ENCODE data around the gene GLIPR2. TPM values are rescaled to one million over a fixed set of nuclear protein-coding genes. Genes with fewer than 3 reads are reported as not detected.
A peak's percentile ranks its signal among the peaks of the same experiment; 100 is the strongest.

GLIPR2 gene
- total RNA-seq, 1 donor from 2014 or later = 110 TPM

GRCh38 chr9:36210722-36211121 is 74.2 kb downstream of the GLIPR2 start:
- Mint-ChIP-seq H3K27ac (ENCODE audit: unreplicated experiment) (peak overlapping the region; percentile 24), H3K4me3 (ENCODE audit: unreplicated experiment) (no peak overlapping the region), H3K27me3 (ENCODE audit: low read depth) (no peaks in the 10 kb centered on the region), H3K36me3 (ENCODE audit: low read depth) (peaks cover 35% of the 10 kb centered on the region), H3K9me3 (ENCODE audit: low read depth) (no peaks in the 10 kb centered on the region), H3K4me1 (ENCODE audit: low read depth) (peaks cover 58% of the 10 kb centered on the region)
- no peak for DNase-seq (ENCODE audit: low spot score)
- TF ChIP-seq CTCF (IDR thresholded peaks at IDR 0.05) = no peak

- no peak for TF ChIP-seq CTCF (IDR thresholded peaks at IDR 0.05)
- no peak for DNase-seq (ENCODE audit: low spot score)
- H3K27ac Mint-ChIP-seq (ENCODE audit: unreplicated experiment) = peak overlapping the region; percentile 49
- peaks cover 34% of the 10 kb centered on the region for H3K36me3 Mint-ChIP-seq (ENCODE audit: low read depth)
- H3K4me1 Mint-ChIP-seq (ENCODE audit: low read depth) = peaks cover 51% of the 10 kb centered on the region
- H3K27me3 Mint-ChIP-seq (ENCODE audit: low read depth) = no peaks in the 10 kb centered on the region
- no peaks in the 10 kb centered on the region for H3K9me3 Mint-ChIP-seq (ENCODE audit: low read depth)
- H3K4me3 Mint-ChIP-seq (ENCODE audit: unreplicated experiment) = no peak overlapping the region
Measured at GRCh38 chr9:36211510-36211909, 75.0 kb downstream of the GLIPR2 start.

GRCh38 chr9:36213387-36213786 is 76.9 kb downstream of the GLIPR2 start:
- Mint-ChIP-seq H3K36me3 (ENCODE audit: low read depth) (peaks cover 37% of the 10 kb centered on the region), H3K27ac (ENCODE audit: unreplicated experiment) (no peak overlapping the region), H3K27me3 (ENCODE audit: low read depth) (no peaks in the 10 kb centered on the region), H3K4me1 (ENCODE audit: low read depth) (peaks cover 37% of the 10 kb centered on the region), H3K9me3 (ENCODE audit: low read depth) (no peaks in the 10 kb centered on the region), H3K4me3 (ENCODE audit: unreplicated experiment) (no peak overlapping the region)
- TF ChIP-seq CTCF (IDR thresholded peaks at IDR 0.05) = no peak
- no peak for DNase-seq (ENCODE audit: low spot score)

Other genes with a start within 250 kb of the GLIPR2 start
- gene HRCT1, start 230.5 kb upstream of the GLIPR2 start, total RNA-seq = 7.2 to 16.6 TPM (median 7.8 TPM) in 3 replicates
- gene SPAAR, start 227.2 kb upstream of the GLIPR2 start, total RNA-seq = 0.70 to 1.3 TPM (median 0.77 TPM) in 3 replicates
- not detected in 3 replicates for gene OR2S2, start 178.6 kb upstream of the GLIPR2 start, total RNA-seq
- 33.5 to 66.6 TPM (median 33.5 TPM) in 3 replicates for gene RECK, start 99.8 kb upstream of the GLIPR2 start, total RNA-seq
- 2.4 to 2.7 TPM (median 2.4 TPM) in 3 replicates for gene CCIN, start 32.7 kb downstream of the GLIPR2 start, total RNA-seq
- gene CLTA, start 54.2 kb downstream of the GLIPR2 start, total RNA-seq = 200 to 243 TPM (median 240 TPM) in 3 replicates
- gene GNE, start 121.7 kb downstream of the GLIPR2 start, total RNA-seq = 16.2 to 17.8 TPM (median 16.9 TPM) in 3 replicates

Measured in chondrocyte (in vitro differentiated cells).